Central memory CD8-positive, alpha-beta T cell (primary cell): Measurements from ENCODE around the gene LCE1B.

Source experiments
- ATAC-seq: fragments of 150-1000 bp; cut with Tn5 transposase; replicated peaks from 2 replicates; pipeline ENCODE4 v1.10.0; 2022; ENCODE audit warnings: mild to moderate bottlenecking, moderate FRiP score, moderate number of reproducible peaks; ENCODE audit not compliant: poor library complexity, severe bottlenecking; ENCODE audit errors: extremely low read depth
- DNase-seq, 2 donors: peaks; one replicate each; pipeline ENCODE4 v3.0.0; 2021; ENCODE audit warnings: low spot score in 2 of 2
- H3K27ac Mint-ChIP-seq: one replicate; pipeline ENCODE4 v1.8.0; 2022; ENCODE audit warnings: low read depth, mild to moderate bottlenecking, moderate library complexity, mixed read lengths
- H3K27me3 Mint-ChIP-seq: one replicate; pipeline ENCODE4 v1.8.0; 2022; ENCODE audit warnings: mixed read lengths
- H3K36me3 Mint-ChIP-seq: one replicate; pipeline ENCODE4 v1.8.0; 2022; ENCODE audit warnings: mild to moderate bottlenecking, moderate library complexity, mixed read lengths; ENCODE audit not compliant: insufficient read depth
- H3K4me1 Mint-ChIP-seq: one replicate; pipeline ENCODE4 v1.8.0; 2022; ENCODE audit warnings: mixed read lengths
- H3K4me3 Mint-ChIP-seq: one replicate; pipeline ENCODE4 v1.8.0; 2022; ENCODE audit warnings: mild to moderate bottlenecking, moderate library complexity, mixed read lengths
- H3K9me3 Mint-ChIP-seq: one replicate; pipeline ENCODE4 v1.8.0; 2022; ENCODE audit warnings: mixed read lengths

The LCE1B gene

GRCh38 chr1:152817309-152817708, 5.5 kb downstream of the LCE1B start:
- DNase-seq = no peak
- H3K36me3 Mint-ChIP-seq = no peaks in the 10 kb centered on the region

GRCh38 chr1:152823294-152823693, 11.5 kb downstream of the LCE1B start:
- H3K4me1 Mint-ChIP-seq = no peaks in the 10 kb centered on the region
- no peaks in the 10 kb centered on the region for H3K9me3 Mint-ChIP-seq
- no peaks in the 10 kb centered on the region for H3K36me3 Mint-ChIP-seq
- no peak overlapping the region for H3K27ac Mint-ChIP-seq
- no peak overlapping the region for H3K4me3 Mint-ChIP-seq
- DNase-seq (no peak), ATAC-seq (no peak)
- peaks cover 28% of the 10 kb centered on the region for H3K27me3 Mint-ChIP-seq

More at GRCh38 chr1:152817309-152817708, 5.5 kb downstream of the LCE1B start:
- Mint-ChIP-seq H3K27me3 (peaks cover 28% of the 10 kb centered on the region), H3K27ac (no peak overlapping the region), H3K9me3 (no peaks in the 10 kb centered on the region), H3K4me1 (no peaks in the 10 kb centered on the region), H3K4me3 (no peak overlapping the region)
- ATAC-seq = no peak

GRCh38 chr1:152824964-152825363, 13.2 kb downstream of the LCE1B start:
- Mint-ChIP-seq H3K27ac (no peak overlapping the region), H3K4me3 (no peak overlapping the region), H3K9me3 (no peaks in the 10 kb centered on the region), H3K27me3 (peaks cover 44% of the 10 kb centered on the region), H3K36me3 (no peaks in the 10 kb centered on the region), H3K4me1 (no peaks in the 10 kb centered on the region)
- no peak for ATAC-seq
- DNase-seq = no peak

- Mint-ChIP-seq H3K27ac (no peak within 1 kb of the TSS), H3K27me3 (peaks cover 64% of the 10 kb centered on the region), H3K36me3 (no peaks in the 10 kb centered on the region), H3K9me3 (no peaks in the 10 kb centered on the region), H3K4me3 (no peak within 1 kb of the TSS), H3K4me1 (no peaks in the 10 kb centered on the region)
- ATAC-seq (no peak), DNase-seq (no peak)
Measured at GRCh38 chr1:152827173-152827572, 15.4 kb downstream of the LCE1B start, which contains the start of gene LCE1A. Gene LCE1A, plus strand, starts transcription at chr1:152827473. Its CDS starts 0 bp downstream, at chr1:152827473.

- DNase-seq (no peak), ATAC-seq (no peak)
- Mint-ChIP-seq H3K27ac (no peak overlapping the region), H3K4me3 (no peak overlapping the region), H3K36me3 (no peaks in the 10 kb centered on the region), H3K9me3 (no peaks in the 10 kb centered on the region), H3K27me3 (peaks cover 45% of the 10 kb centered on the region), H3K4me1 (no peaks in the 10 kb centered on the region)
Measured at GRCh38 chr1:152836870-152837269, 25.1 kb downstream of the LCE1B start.

- Mint-ChIP-seq H3K9me3 (no peaks in the 10 kb centered on the region), H3K27ac (no peak within 1 kb of the TSS), H3K4me3 (no peak within 1 kb of the TSS), H3K36me3 (no peaks in the 10 kb centered on the region), H3K4me1 (no peaks in the 10 kb centered on the region), H3K27me3 (peaks cover 53% of the 10 kb centered on the region)
- DNase-seq = no peak
- ATAC-seq = no peak
Measured at GRCh38 chr1:152842556-152842955, 30.8 kb downstream of the LCE1B start, which contains the start of gene LCE6A. Gene LCE6A, plus strand, starts transcription at chr1:152842856. Its CDS starts 665 bp downstream, at chr1:152843521.

- Mint-ChIP-seq H3K27me3 (peaks cover 31% of the 10 kb centered on the region), H3K4me1 (no peaks in the 10 kb centered on the region), H3K9me3 (no peaks in the 10 kb centered on the region), H3K36me3 (no peaks in the 10 kb centered on the region), H3K27ac (no peak overlapping the region), H3K4me3 (no peak overlapping the region)
- DNase-seq = no peak
- no peak for ATAC-seq
Measured at GRCh38 chr1:152855661-152856060, 43.9 kb downstream of the LCE1B start.

GRCh38 chr1:152858062-152858461, 46.3 kb downstream of the LCE1B start:
- ATAC-seq (no peak), DNase-seq (no peak)
- no peaks in the 10 kb centered on the region for H3K36me3 Mint-ChIP-seq
- no peak overlapping the region for H3K4me3 Mint-ChIP-seq
- peaks cover 37% of the 10 kb centered on the region for H3K27me3 Mint-ChIP-seq
- H3K4me1 Mint-ChIP-seq = no peaks in the 10 kb centered on the region
- H3K9me3 Mint-ChIP-seq = no peaks in the 10 kb centered on the region
- no peak overlapping the region for H3K27ac Mint-ChIP-seq

GRCh38 chr1:152859696-152860095, 47.9 kb downstream of the LCE1B start, which contains the start of gene LCE7A:
Gene LCE7A, plus strand, starts transcription at chr1:152859996. Its CDS starts 702 bp downstream, at chr1:152860698.
- Mint-ChIP-seq H3K4me3 (no peak within 1 kb of the TSS), H3K27ac (no peak within 1 kb of the TSS), H3K27me3 (peaks cover 37% of the 10 kb centered on the region), H3K9me3 (no peaks in the 10 kb centered on the region), H3K4me1 (no peaks in the 10 kb centered on the region), H3K36me3 (no peaks in the 10 kb centered on the region)
- DNase-seq = no peak
- ATAC-seq = no peak

GRCh38 chr1:152860129-152860528, 48.4 kb downstream of the LCE1B start:
- no peaks in the 10 kb centered on the region for H3K4me1 Mint-ChIP-seq
- ATAC-seq = no peak
- no peak for DNase-seq
- H3K27ac Mint-ChIP-seq = no peak overlapping the region
- H3K9me3 Mint-ChIP-seq = no peaks in the 10 kb centered on the region
- H3K36me3 Mint-ChIP-seq = no peaks in the 10 kb centered on the region
- H3K27me3 Mint-ChIP-seq = peaks cover 37% of the 10 kb centered on the region
- H3K4me3 Mint-ChIP-seq = no peak overlapping the region

- peaks cover 37% of the 10 kb centered on the region for H3K27me3 Mint-ChIP-seq
- H3K27ac Mint-ChIP-seq = no peak overlapping the region
- no peaks in the 10 kb centered on the region for H3K36me3 Mint-ChIP-seq
- no peak for ATAC-seq
- DNase-seq = no peak
- H3K4me1 Mint-ChIP-seq = no peaks in the 10 kb centered on the region
- H3K4me3 Mint-ChIP-seq = no peak overlapping the region
- no peaks in the 10 kb centered on the region for H3K9me3 Mint-ChIP-seq
Measured at GRCh38 chr1:152861374-152861773, 49.6 kb downstream of the LCE1B start.
